K562 (cell line): Measurements from ENCODE around the gene SH3GL3. TPM values are rescaled to one million over a fixed set of nuclear protein-coding genes. Genes with fewer than 3 reads are reported as not detected.

Experiments used
- ATAC-seq: fragments of 200-7000 bp; cut with Tn5 transposase; 3 replicates; pipeline ENCODE4 v1.9.1; 2020; ENCODE audit warnings: moderate library complexity
- BruUV-seq: library from RNA; stranded (reverse); fragments of 400-500 nt; replicated peaks from 2 replicates; lab custom pipeline; 2021; lab: Mats Ljungman, UMichigan
- CTCF ChIA-PET: fragments of 300-600 bp; formaldehyde crosslinking; extraction: SDS; loops from one replicate; lab custom pipeline; 2021; ENCODE audit warnings: low intra/inter-chr PET ratio; lab: Yijun Ruan, JAX
- POLR2A ChIA-PET: fragments of 300-600, 350-650 bp; sonication (Branson Sonifier 250); formaldehyde crosslinking; extraction: SDS; loops from one replicate; lab custom pipeline; 2021; ENCODE audit warnings: antibody characterized with exemption, inconsistent platforms; lab: Yijun Ruan, JAX
- DNase-seq, 4 experiments: peaks; one replicate each; pipeline versions ENCODE4 v3.0.0 to v3.0.0-alpha.2; 2011 to 2018; ENCODE audit warnings: low spot score in 3 of 4, mixed read lengths in 3 of 4; ENCODE audit errors: extremely low read depth in 1 of 4
- FAIRE-seq: peaks from 2 replicates; lab custom pipeline; 2011; peaks lifted over from hg19 to GRCh38; lab: Jason Lieb, UNC
- H2AFZ ChIP-seq: 2 replicates; pipeline ENCODE4 v1.6.0; 2011; ENCODE audit warnings: low read depth, low read length, control low read depth, inconsistent platforms
- H3K27ac ChIP-seq: fragments of 200-600 bp; 3 replicates; pipeline ENCODE4 v1.8.0; 2011; ENCODE audit warnings: low read depth, mild to moderate bottlenecking, control low read depth, inconsistent platforms, low read length, moderate library complexity, mixed read lengths; ENCODE audit errors: extremely low read depth
- H3K27me3 ChIP-seq, 2 experiments: fragments of 300-600 bp in 1 of 2; 2 replicates in 1 of 2; 3 replicates in 1 of 2; pipeline versions ENCODE4 v1.6.0 to v1.8.0; 2011; ENCODE audit warnings: inconsistent platforms in 2 of 2, low read length in 2 of 2, mild to moderate bottlenecking in 1 of 2, mixed read lengths in 1 of 2, moderate library complexity in 1 of 2; ENCODE audit not compliant: control insufficient read depth in 2 of 2, insufficient read depth in 2 of 2
- H3K36me3 ChIP-seq: fragments of 300-600 bp; 3 replicates; pipeline ENCODE4 v1.8.0; 2011; ENCODE audit warnings: mild to moderate bottlenecking, low read length, inconsistent platforms; ENCODE audit not compliant: control insufficient read depth, insufficient read depth
- H3K4me1 ChIP-seq, 2 experiments: fragments of 200-600 bp in 1 of 2; replicated peaks in 1 of 2; 2 replicates in 1 of 2; 3 replicates in 1 of 2; pipeline versions ENCODE4 v1.5.1 to v1.8.0; 2011; ENCODE audit warnings: inconsistent platforms in 2 of 2, low read length in 2 of 2, mild to moderate bottlenecking in 1 of 2, mixed read lengths in 1 of 2, moderate library complexity in 1 of 2; ENCODE audit not compliant: control insufficient read depth in 2 of 2, insufficient read depth in 2 of 2
- H3K4me2 ChIP-seq: 2 replicates; pipeline ENCODE4 v1.6.1; 2011; ENCODE audit warnings: low read length, control low read depth, inconsistent platforms, mixed read lengths; ENCODE audit not compliant: insufficient read depth
- H3K4me3 ChIP-seq: fragments of 200-600 bp; sonication (generic), shearing (Covaris generic); 2 replicates; pipeline ENCODE4 v1.5.1; 2016; ENCODE audit warnings: control low read depth, inconsistent platforms
- H3K79me2 ChIP-seq: fragments of 200-600 bp; 3 replicates; pipeline ENCODE4 v1.8.0; 2011; ENCODE audit warnings: low read length, inconsistent platforms; ENCODE audit not compliant: control insufficient read depth, insufficient read depth
- H3K9ac ChIP-seq, 2 experiments: 2 replicates each; pipeline versions ENCODE4 v1.6.0 to v1.6.1; 2011; ENCODE audit warnings: low read depth in 2 of 2, low read length in 2 of 2, control low read depth in 1 of 2, inconsistent platforms in 1 of 2, mild to moderate bottlenecking in 1 of 2, mixed read lengths in 1 of 2; ENCODE audit not compliant: insufficient read depth in 1 of 2
- H3K9me1 ChIP-seq: one replicate; pipeline ENCODE4 v1.6.0; 2011; ENCODE audit warnings: inconsistent platforms, mild to moderate bottlenecking, low read length, moderate library complexity; ENCODE audit not compliant: control insufficient read depth, insufficient read depth
- H3K9me3 ChIP-seq: replicated peaks from 2 replicates; pipeline ENCODE4 v1.5.1; 2011; ENCODE audit warnings: low read depth, low read length, inconsistent platforms; ENCODE audit not compliant: control insufficient read depth, insufficient read depth
- H4K20me1 ChIP-seq: replicated peaks from 2 replicates; pipeline ENCODE4 v1.6.1; 2011; ENCODE audit warnings: low read length, inconsistent platforms, mixed read lengths; ENCODE audit not compliant: control insufficient read depth, insufficient read depth
- CBFB ChIP-seq: sonication (generic); formaldehyde crosslinking; IDR thresholded peaks from 2 replicates; pipeline ENCODE4 v1.4.0; 2020; ENCODE audit warnings: mild to moderate bottlenecking, missing genetic modification reagents
- DPF2 ChIP-seq: fragments of 450-650 bp; IDR thresholded peaks from 2 replicates; pipeline ENCODE4 v1.6.1; 2016
- FOXJ2 ChIP-seq: fragments of 200-800 bp; sonication (Bioruptor generic); IDR thresholded peaks from 2 replicates; pipeline ENCODE4 v1.6.1; 2016; ENCODE audit warnings: missing genetic modification characterization, missing compliant biosample characterization
- GABPB1 ChIP-seq: sonication (generic); formaldehyde crosslinking; IDR thresholded peaks from 2 replicates; pipeline ENCODE4 v1.8.0; 2022; ENCODE audit warnings: mild to moderate bottlenecking, missing genetic modification reagents
- HNRNPUL1 ChIP-seq: fragments of 200-400 bp; formaldehyde crosslinking; IDR thresholded peaks from 2 replicates; pipeline ENCODE4 v1.6.1; 2017; ENCODE audit warnings: low read length
- KHSRP ChIP-seq: fragments of 450-650 bp; IDR thresholded peaks from 2 replicates; pipeline ENCODE4 v1.6.1; 2017
- NR4A1 ChIP-seq, 2 experiments: fragments of 250-450 bp in 1 of 2; fragments of 450-650 bp in 1 of 2; sonication (Bioruptor Pico) in 1 of 2; IDR thresholded peaks; 2 replicates each; pipeline versions ENCODE4 v1.4.0 to v1.6.1; 2016 to 2020; ENCODE audit warnings: mild to moderate bottlenecking in 2 of 2, missing compliant biosample characterization in 1 of 2, missing genetic modification characterization in 1 of 2, moderate library complexity in 1 of 2
- RB1 ChIP-seq: fragments of 450-650 bp; IDR thresholded peaks from 2 replicates; pipeline ENCODE4 v1.6.1; 2017; ENCODE audit warnings: low read depth, mild to moderate bottlenecking
- RBM39 ChIP-seq: fragments of 200-400 bp; formaldehyde crosslinking; optimal IDR thresholded peaks from 2 replicates; pipeline ENCODE3; 2018; ENCODE audit warnings: low read depth, low read length
- RCOR1 ChIP-seq, 2 experiments: IDR thresholded peaks; 2 replicates each; pipeline ENCODE4 v1.6.1; 2012; ENCODE audit warnings: low read depth in 2 of 2, low read length in 2 of 2, borderline replicate concordance in 1 of 2, improper control_type of control experiment in 1 of 2
- RHOXF2B ChIP-seq: fragments of 250-450 bp; sonication (Bioruptor Pico); conservative IDR thresholded peaks from 2 replicates; pipeline ENCODE4 v1.5.1; 2021
- SRF ChIP-seq, 2 experiments: fragments of 250-450, 450-650 bp in 1 of 2; sonication (Bioruptor Pico) in 1 of 2; sonication (generic) in 1 of 2; formaldehyde crosslinking; IDR thresholded peaks; 2 replicates each; pipeline versions ENCODE4 v1.5.0 to v1.5.1; 2020 to 2022; ENCODE audit warnings: mild to moderate bottlenecking in 1 of 2, missing genetic modification reagents in 1 of 2
- SRSF7 ChIP-seq: fragments of 200-400 bp; formaldehyde crosslinking; optimal IDR thresholded peaks from 2 replicates; pipeline ENCODE3; 2017; ENCODE audit warnings: mild to moderate bottlenecking, low read depth, low read length
- ZNF780A ChIP-seq: fragments of 250-450 bp; sonication (Bioruptor Pico); IDR thresholded peaks from 2 replicates; pipeline ENCODE4 v1.5.0; 2021; ENCODE audit warnings: mild to moderate bottlenecking
- WGBS: fragments of 100-300 bp; shearing (Covaris generic); methylation state at CpG from one replicate; pipeline ENCODE4 v1.1.6; 2016; ENCODE audit warnings: low coverage, mixed read lengths; ENCODE audit not compliant: insufficient coverage; ENCODE audit errors: missing lambda C conversion rate; 5-methylcytosine and 5-hydroxymethylcytosine counted together
- in situ Hi-C: fragments of 300-500 bp; cut with MboI; formaldehyde crosslinking; loops from 4 replicates; pipeline ENCODE4 v1.15.0; 2018; ENCODE audit warnings: inconsistent platforms, mixed read lengths
- intact Hi-C: fragments of 100-400 bp; cut with micrococcal nuclease; formaldehyde crosslinking; loops from 2 replicates; pipeline ENCODE4 v1.14.2; 2022
- polyA plus RNA-seq, 8 experiments: library from polyadenylated mRNA; depleted of rRNA in 4 of 8; stranded (reverse) in 5 of 8; unstranded in 3 of 8; fragments of >200 nt; fragmentation: Nextera tagmentation in 2 of 8; fragmentation: Illumina TruSeq in 1 of 8; extraction: Ambion mirVana in 2 of 8; extraction: Trizol in 1 of 8; gene quantifications; 2 replicates each; pipeline versions ENCODE4 v1.2.1 to v1.2.3, GENCODE V29; 2011 to 2014; ENCODE audit warnings: inconsistent platforms in 1 of 8, missing spikeins in 1 of 8
- total RNA-seq, 7 experiments: library from RNA; depleted of rRNA in 6 of 7; stranded (reverse); fragments of >200 nt in 6 of 7; fragmentation: Illumina TruSeq in 2 of 7; extraction: Trizol in 2 of 7; gene quantifications; 2 replicates each; pipeline versions ENCODE4 v1.2.1 to v1.2.3, GENCODE V29; 2011 to 2021; ENCODE audit warnings: low replicate concordance in 1 of 7
- TF ChIP-seq, protein P1 (sequence below): sonication (generic); formaldehyde crosslinking; IDR thresholded peaks from 2 replicates; pipeline ENCODE4 v1.8.1; 2022; ENCODE audit warnings: missing genetic modification reagents
- TF ChIP-seq, protein P2 (sequence below): fragments of 250-450 bp; sonication (Bioruptor Pico); IDR thresholded peaks from 2 replicates; pipeline ENCODE4 v1.5.0; 2020; ENCODE audit warnings: mild to moderate bottlenecking
- TF ChIP-seq, protein P3 (sequence below), 2 experiments: fragments of 250-450 bp in 1 of 2; fragments of 450-650 bp in 1 of 2; sonication (Bioruptor Pico) in 1 of 2; IDR thresholded peaks; 2 replicates each; pipeline versions ENCODE4 v1.6.1 to v1.8.0; 2016 to 2021; ENCODE audit warnings: mild to moderate bottlenecking in 2 of 2, moderate library complexity in 2 of 2, missing compliant biosample characterization in 1 of 2, missing genetic modification characterization in 1 of 2

Gene SH3GL3
- total and polyA plus RNA-seq, 9 of the 15 experiments (the other 6 are each of a cell fraction or from before 2014, with no cell fraction given): 3.9 to 16.0 (median 9.7) TPM

DNA sequence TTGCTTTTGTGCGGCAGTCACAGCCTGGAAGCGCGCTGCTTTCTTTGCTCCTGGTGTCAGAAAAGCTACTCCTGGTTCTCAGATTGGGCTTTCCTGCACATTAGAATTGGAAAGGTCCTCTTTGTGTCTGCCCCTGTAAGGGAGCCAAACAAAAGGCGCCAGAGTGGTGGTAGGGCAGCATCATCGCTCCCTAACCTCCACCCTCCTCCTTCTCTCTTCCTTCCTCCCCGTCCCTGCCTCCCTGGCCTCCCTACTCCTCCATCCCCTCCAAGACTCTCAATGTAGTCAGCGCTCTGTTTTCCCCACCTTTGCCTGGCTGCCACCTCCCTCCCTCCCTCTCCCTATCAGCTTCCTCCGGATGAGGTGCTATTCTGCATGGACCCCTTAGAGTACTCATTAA is 65.3 kb downstream of the SH3GL3 start (continued):
- TF ChIP-seq SRF (CRISPR knock-in tag; IDR thresholded peaks at IDR 0.05) (no peak), ZNF780A (no peak), RB1 (no peak), RHOXF2B (no peak), CBFB (CRISPR knock-in tag) (no peak), KHSRP (no peak), NR4A1 (CRISPR knock-in tag; IDR thresholded peaks at IDR 0.05) (no peak), NR4A1 (tag; IDR thresholded peaks at IDR 0.05) (no peak), RCOR1 (IDR thresholded peaks at IDR 0.05; ENCODE audit: borderline replicate concordance in 1 of 2, low read depth in 2 of 2, low read length in 2 of 2) (no peak), GABPB1 (CRISPR knock-in tag) (no peak)
- TF ChIP-seq, protein P1, sequence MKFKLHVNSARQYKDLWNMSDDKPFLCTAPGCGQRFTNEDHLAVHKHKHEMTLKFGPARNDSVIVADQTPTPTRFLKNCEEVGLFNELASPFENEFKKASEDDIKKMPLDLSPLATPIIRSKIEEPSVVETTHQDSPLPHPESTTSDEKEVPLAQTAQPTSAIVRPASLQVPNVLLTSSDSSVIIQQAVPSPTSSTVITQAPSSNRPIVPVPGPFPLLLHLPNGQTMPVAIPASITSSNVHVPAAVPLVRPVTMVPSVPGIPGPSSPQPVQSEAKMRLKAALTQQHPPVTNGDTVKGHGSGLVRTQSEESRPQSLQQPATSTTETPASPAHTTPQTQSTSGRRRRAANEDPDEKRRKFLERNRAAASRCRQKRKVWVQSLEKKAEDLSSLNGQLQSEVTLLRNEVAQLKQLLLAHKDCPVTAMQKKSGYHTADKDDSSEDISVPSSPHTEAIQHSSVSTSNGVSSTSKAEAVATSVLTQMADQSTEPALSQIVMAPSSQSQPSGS (CRISPR knock-in tag): no peak

DNA sequence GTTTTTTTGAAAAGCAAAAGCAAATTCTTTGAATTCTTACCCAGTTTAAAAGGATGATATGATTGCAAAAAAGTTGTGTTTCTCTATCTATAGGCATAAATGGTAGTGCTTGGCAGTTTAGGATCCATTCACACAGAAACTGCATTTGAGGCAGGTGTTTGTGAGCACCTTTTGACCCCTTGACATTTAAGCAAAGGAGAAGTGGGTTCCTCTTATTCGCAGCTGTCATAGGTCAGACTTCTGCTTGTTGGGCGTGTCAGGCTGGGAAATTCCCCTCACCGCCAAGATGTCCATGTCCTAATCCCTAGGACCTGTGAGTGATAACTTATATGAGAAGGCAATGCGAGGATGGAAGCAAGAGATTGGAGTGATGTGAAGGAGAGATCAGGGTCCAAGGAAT is 67.4 kb downstream of the SH3GL3 start:
- H3K27me3 ChIP-seq: no peaks in the 10 kb centered on the region
- H2AFZ ChIP-seq: no peak overlapping the region
- no peak overlapping the region for H3K27ac ChIP-seq
- no peak for ATAC-seq
- ChIA-PET CTCF (no interaction called here), POLR2A (no interaction called here)
- H3K36me3 ChIP-seq: no peaks in the 10 kb centered on the region
- DNase-seq: no peak
- no peaks in the 10 kb centered on the region for H3K9me1 ChIP-seq
- H3K9ac ChIP-seq: no peak overlapping the region
- in situ Hi-C loops: no loop called here
- no peak overlapping the region for H3K4me2 ChIP-seq
- TF ChIP-seq FOXJ2: no peak
- TF ChIP-seq DPF2: no peak
- TF ChIP-seq, protein P2, sequence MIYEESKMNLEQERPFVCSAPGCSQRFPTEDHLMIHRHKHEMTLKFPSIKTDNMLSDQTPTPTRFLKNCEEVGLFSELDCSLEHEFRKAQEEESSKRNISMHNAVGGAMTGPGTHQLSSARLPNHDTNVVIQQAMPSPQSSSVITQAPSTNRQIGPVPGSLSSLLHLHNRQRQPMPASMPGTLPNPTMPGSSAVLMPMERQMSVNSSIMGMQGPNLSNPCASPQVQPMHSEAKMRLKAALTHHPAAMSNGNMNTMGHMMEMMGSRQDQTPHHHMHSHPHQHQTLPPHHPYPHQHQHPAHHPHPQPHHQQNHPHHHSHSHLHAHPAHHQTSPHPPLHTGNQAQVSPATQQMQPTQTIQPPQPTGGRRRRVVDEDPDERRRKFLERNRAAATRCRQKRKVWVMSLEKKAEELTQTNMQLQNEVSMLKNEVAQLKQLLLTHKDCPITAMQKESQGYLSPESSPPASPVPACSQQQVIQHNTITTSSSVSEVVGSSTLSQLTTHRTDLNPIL: no peak
- no peak for TF ChIP-seq HNRNPUL1
- TF ChIP-seq SRSF7: no peak
- TF ChIP-seq, protein P3, sequence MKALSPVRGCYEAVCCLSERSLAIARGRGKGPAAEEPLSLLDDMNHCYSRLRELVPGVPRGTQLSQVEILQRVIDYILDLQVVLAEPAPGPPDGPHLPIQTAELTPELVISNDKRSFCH (CRISPR knock-in tag; IDR thresholded peaks at IDR 0.05): no peak
- TF ChIP-seq, protein P3 (tag; IDR thresholded peaks at IDR 0.05): 0 out of 2 replicates have a peak, but pooled peaks have one; percentile 39
- TF ChIP-seq RBM39: no peak
- no peaks in the 10 kb centered on the region; a peak in 1 of 5 replicates for H3K4me1 ChIP-seq
- BruUV-seq: no TSS peak
- no peaks in the 10 kb centered on the region for H4K20me1 ChIP-seq
- H3K9me3 ChIP-seq: no peaks in the 10 kb centered on the region
- FAIRE-seq: no peak
- H3K4me3 ChIP-seq: no peak overlapping the region
- H3K79me2 ChIP-seq: no peaks in the 10 kb centered on the region
- WGBS: 34% methylated on average over 4 of the region's 4 CpGs
- intact Hi-C loops: no loop called here
